ENCODE measurements around the gene MITF.

DNA sequence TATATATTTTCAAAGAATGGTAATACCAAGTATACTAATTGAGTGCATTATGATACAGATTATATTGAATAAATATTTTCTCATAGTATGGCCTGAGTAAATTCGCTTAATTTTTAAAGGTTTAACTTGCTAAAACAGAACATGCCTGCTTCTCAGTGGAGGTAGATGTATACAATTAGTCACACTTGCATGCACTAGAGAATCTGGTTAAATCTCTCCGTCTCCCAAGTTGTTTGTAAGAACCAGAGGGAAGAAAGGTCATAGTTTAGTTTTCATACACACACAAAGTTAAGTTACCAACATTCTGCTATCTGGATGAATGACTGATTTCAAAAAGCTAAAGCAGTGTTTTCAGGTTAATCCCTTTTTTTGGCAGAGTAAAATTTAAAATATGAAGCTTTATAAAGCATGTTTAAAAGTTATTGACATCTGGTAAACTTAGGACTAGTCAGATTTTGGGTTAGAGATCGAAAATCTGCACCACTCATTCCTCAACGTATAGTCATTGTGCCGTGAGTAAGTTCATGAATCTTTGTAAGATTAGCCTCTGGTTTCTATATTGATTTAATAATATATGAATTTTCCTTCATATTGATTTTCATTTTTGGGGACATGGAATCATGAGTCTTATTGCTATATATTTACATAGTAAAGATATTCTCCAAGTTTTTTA, 142.6 kb downstream of the MITF start:
- TF ChIP-seq CTCF (IDR thresholded peaks at IDR 0.05) (no peak), EP300 (IDR thresholded peaks at IDR 0.05; ENCODE audit: low read depth) (no peak), POLR2AphosphoS5 (IDR thresholded peaks at IDR 0.05) (no peak), POLR2A (IDR thresholded peaks at IDR 0.05) (no peak)
